DND-41 (cell line): ENCODE measurements around the gene SLC6A16.

Source experiments
- ATAC-seq: fragments of 200-7000 bp; cut with Tn5 transposase; 3 replicates; pipeline ENCODE4 v1.9.1; 2021; ENCODE audit warnings: low read depth; ENCODE audit not compliant: insufficient read depth
- DNase-seq: peaks from one replicate; pipeline ENCODE4 v3.0.0-alpha.2; 2020
- H2AFZ ChIP-seq: 2 replicates; pipeline ENCODE4 v1.6.0; 2012; ENCODE audit warnings: low read depth, low read length
- H3K27ac ChIP-seq: 2 replicates; pipeline ENCODE4 v1.5.1; 2012; ENCODE audit warnings: low read length, inconsistent platforms
- H3K27me3 ChIP-seq: fragments of 200-600 bp; sonication (generic); 2 replicates; pipeline ENCODE4 v1.6.0; 2012; ENCODE audit warnings: low read length, mild to moderate bottlenecking, inconsistent platforms; ENCODE audit not compliant: insufficient read depth, poor library complexity
- H3K36me3 ChIP-seq: 2 replicates; pipeline ENCODE4 v1.5.1; 2012; ENCODE audit warnings: low read length, inconsistent platforms; ENCODE audit not compliant: insufficient read depth
- H3K4me1 ChIP-seq: 2 replicates; pipeline ENCODE4 v1.5.1; 2012; ENCODE audit warnings: mild to moderate bottlenecking, low read length; ENCODE audit not compliant: insufficient read depth
- H3K4me2 ChIP-seq: 2 replicates; pipeline ENCODE4 v1.6.0; 2012; ENCODE audit warnings: mild to moderate bottlenecking, moderate library complexity, low read length, inconsistent platforms; ENCODE audit not compliant: insufficient read depth
- H3K4me3 ChIP-seq, 2 experiments: fragments of 200-600 bp in 1 of 2; shearing (Covaris generic) in 1 of 2; 2 replicates each; pipeline ENCODE4 v1.5.1; 2012 to 2016; ENCODE audit warnings: inconsistent platforms in 2 of 2, low read length in 2 of 2, mild to moderate bottlenecking in 2 of 2, low read depth in 1 of 2, moderate library complexity in 1 of 2
- H3K79me2 ChIP-seq: 2 replicates; pipeline ENCODE4 v1.6.0; 2012; ENCODE audit warnings: low read length, inconsistent platforms; ENCODE audit not compliant: insufficient read depth
- H3K9ac ChIP-seq: 2 replicates; pipeline ENCODE4 v1.6.0; 2012; ENCODE audit warnings: low read depth, mild to moderate bottlenecking, inconsistent platforms, low read length, moderate library complexity
- H3K9me3 ChIP-seq: 2 replicates; pipeline ENCODE4 v1.5.1; 2012; ENCODE audit warnings: low read length, moderate library complexity, mild to moderate bottlenecking, inconsistent platforms; ENCODE audit not compliant: insufficient read depth, severe bottlenecking
- H4K20me1 ChIP-seq: 2 replicates; pipeline ENCODE4 v1.6.0; 2012; ENCODE audit warnings: low read length; ENCODE audit not compliant: insufficient read depth
- EZH2 ChIP-seq: IDR thresholded peaks from 3 replicates; pipeline ENCODE4 v1.6.1; 2012; ENCODE audit warnings: borderline replicate concordance, low read depth, mild to moderate bottlenecking, moderate library complexity, low read length, inconsistent platforms; ENCODE audit not compliant: severe bottlenecking
- TF ChIP-seq, protein P1 (sequence below): IDR thresholded peaks from 2 replicates; pipeline ENCODE4 v1.5.1; 2012; ENCODE audit warnings: borderline replicate concordance, low read length, moderate library complexity, mild to moderate bottlenecking; ENCODE audit not compliant: poor library complexity, severe bottlenecking; ENCODE audit errors: extremely low read depth

The SLC6A16 gene

DNA sequence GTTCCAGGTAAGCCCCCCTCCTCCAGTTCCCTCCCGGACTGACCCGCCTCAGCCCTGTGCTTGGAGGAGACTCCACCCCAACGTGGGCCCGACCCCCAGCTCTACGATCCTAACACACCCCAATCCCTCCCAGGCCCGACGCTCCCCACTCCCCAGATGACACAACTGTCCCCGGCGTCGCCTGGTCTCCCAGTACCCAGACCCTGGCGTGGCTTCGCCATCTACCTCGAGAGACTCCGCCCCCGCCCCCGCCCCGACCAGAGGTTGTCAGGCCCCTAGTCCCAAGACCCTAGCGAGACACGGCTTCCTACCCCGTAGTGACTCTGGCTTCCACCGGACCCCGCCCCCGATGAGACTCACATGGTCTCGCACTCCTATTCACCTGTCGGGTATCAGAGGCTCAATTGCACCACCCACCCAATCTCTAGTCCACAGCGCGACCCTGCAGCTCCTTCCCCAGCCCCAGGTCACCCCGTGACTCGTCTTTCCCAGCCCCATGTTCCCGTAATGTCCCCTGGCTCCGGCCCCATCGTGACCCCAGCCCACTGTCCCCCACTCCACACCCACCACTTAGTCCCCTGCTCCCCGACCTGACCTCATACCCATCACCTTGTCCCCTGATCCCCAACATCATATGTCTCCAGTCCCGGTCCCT lies 13.2 kb upstream of the SLC6A16 start:
- H3K79me2 ChIP-seq = no peaks in the 10 kb centered on the region
- no peak overlapping the region for H3K9ac ChIP-seq
- H3K27me3 ChIP-seq = no peaks in the 10 kb centered on the region
- no peaks in the 10 kb centered on the region for H4K20me1 ChIP-seq
- ATAC-seq = no peak
- no peak overlapping the region for H3K27ac ChIP-seq
- H3K36me3 ChIP-seq = no peaks in the 10 kb centered on the region
- H3K4me2 ChIP-seq = no peak overlapping the region
- peaks cover 8% of the 10 kb centered on the region for H3K4me1 ChIP-seq
- no peaks in the 10 kb centered on the region for H3K9me3 ChIP-seq
- TF ChIP-seq, protein P1, sequence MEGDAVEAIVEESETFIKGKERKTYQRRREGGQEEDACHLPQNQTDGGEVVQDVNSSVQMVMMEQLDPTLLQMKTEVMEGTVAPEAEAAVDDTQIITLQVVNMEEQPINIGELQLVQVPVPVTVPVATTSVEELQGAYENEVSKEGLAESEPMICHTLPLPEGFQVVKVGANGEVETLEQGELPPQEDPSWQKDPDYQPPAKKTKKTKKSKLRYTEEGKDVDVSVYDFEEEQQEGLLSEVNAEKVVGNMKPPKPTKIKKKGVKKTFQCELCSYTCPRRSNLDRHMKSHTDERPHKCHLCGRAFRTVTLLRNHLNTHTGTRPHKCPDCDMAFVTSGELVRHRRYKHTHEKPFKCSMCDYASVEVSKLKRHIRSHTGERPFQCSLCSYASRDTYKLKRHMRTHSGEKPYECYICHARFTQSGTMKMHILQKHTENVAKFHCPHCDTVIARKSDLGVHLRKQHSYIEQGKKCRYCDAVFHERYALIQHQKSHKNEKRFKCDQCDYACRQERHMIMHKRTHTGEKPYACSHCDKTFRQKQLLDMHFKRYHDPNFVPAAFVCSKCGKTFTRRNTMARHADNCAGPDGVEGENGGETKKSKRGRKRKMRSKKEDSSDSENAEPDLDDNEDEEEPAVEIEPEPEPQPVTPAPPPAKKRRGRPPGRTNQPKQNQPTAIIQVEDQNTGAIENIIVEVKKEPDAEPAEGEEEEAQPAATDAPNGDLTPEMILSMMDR = no peak
- no peak for TF ChIP-seq EZH2
- no peak for DNase-seq
- H3K4me3 ChIP-seq = no peak overlapping the region
- H2AFZ ChIP-seq = no peak overlapping the region

DNA sequence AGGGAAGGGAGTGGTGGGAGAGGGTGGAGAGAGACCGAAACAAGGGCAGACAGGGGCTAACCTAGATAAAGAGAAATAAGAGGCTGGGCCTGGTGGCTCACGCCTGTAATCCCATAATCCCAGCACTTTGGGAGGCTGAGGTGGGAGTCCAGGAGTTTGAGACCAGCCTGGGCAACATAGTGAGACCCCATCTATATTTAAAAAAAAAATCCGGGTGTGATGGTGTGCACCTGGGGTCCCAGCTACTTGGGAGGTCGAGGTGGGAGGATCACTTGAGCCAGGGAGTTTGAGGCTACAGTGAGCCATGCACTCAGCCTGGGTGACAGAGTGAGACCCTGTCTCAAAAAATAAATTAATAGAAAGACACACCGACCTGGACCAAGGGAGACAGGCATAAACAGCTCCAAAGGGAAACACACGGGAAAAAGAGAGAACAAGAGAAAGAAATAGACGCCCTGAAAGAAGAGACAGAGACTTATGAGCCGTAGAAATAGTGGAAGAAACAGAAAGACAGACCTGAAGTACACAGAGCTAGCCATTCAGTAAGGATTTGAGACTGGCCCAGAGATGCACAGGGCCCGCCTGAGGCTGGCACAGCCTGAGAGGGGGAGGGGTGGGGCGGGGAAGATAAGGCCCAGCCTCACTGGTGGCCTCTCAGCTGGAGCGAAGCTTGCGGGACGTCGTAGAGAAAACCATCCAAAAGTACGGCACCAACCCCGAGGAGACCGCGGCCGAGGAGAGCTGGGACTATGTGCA lies 12.5 kb upstream of the SLC6A16 start:
- no peaks in the 10 kb centered on the region for H3K36me3 ChIP-seq
- H3K27ac ChIP-seq = no peak overlapping the region
- ATAC-seq (no peak), DNase-seq (no peak)
- no peaks in the 10 kb centered on the region for H3K27me3 ChIP-seq
- H3K9me3 ChIP-seq = no peaks in the 10 kb centered on the region
- no peaks in the 10 kb centered on the region for H3K79me2 ChIP-seq
- H3K9ac ChIP-seq = no peak overlapping the region
- no peak overlapping the region for H3K4me2 ChIP-seq
- H3K4me1 ChIP-seq = peaks cover 11% of the 10 kb centered on the region
- no peak for TF ChIP-seq EZH2
- TF ChIP-seq, protein P1 = no peak
- H3K4me3 ChIP-seq = no peak overlapping the region
- no peak overlapping the region for H2AFZ ChIP-seq
- no peaks in the 10 kb centered on the region for H4K20me1 ChIP-seq

DNA sequence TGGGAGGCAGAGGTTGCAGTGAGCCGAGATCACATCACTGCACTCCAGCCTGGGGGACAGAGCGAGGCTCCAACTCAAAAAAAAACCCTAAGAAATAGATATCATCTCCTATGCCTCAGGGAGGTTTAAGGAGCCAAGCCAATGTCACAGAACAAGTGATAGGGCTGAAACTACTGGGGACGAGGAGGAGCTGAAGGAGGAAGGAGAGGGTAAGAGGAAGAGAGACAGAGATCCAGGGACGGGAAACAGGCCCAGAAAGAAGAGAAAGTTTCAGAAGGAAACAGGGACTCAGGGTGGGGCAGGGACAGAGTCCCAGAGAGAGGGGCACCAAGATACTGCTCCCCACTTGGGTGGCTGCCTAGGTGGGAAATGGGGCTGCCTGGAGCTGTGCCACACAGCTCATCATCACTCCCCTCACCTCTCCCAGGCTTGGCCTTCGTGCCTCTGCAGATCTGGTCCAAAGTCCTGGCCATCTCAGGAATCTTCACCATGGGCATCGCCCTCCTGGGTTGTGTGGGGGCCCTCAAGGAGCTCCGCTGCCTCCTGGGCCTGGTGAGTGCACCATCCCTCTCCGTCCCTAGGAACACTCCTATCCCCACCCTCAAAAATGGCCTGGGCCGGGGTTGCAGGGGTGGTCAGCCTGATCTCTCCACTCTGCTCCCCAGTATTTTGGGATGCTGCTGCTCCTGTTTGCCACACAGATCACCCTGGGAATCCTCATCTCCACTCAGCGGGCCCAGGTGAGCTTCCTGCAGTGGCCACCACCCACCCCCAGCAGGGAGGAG lies 11.7 kb upstream of the SLC6A16 start:
- no peaks in the 10 kb centered on the region for H3K9me3 ChIP-seq
- H2AFZ ChIP-seq = no peak overlapping the region
- H3K79me2 ChIP-seq = no peaks in the 10 kb centered on the region
- no peak overlapping the region for H3K4me2 ChIP-seq
- peaks cover 11% of the 10 kb centered on the region for H3K4me1 ChIP-seq
- DNase-seq (no peak), ATAC-seq (no peak)
- H3K4me3 ChIP-seq = no peak overlapping the region
- no peaks in the 10 kb centered on the region for H3K27me3 ChIP-seq
- TF ChIP-seq EZH2 = no peak
- TF ChIP-seq, protein P1 = no peak
- H3K9ac ChIP-seq = no peak overlapping the region
- no peaks in the 10 kb centered on the region for H3K36me3 ChIP-seq
- no peaks in the 10 kb centered on the region for H4K20me1 ChIP-seq
- H3K27ac ChIP-seq = no peak overlapping the region
